Midbrain (tissue), 1 donor: ENCODE data around the gene DDX10.

ENCODE experiments used
- DNase-seq: peaks from one replicate; lab custom pipeline; 2025; lab: John Stamatoyannopoulos, UW

Gene DDX10

DNA sequence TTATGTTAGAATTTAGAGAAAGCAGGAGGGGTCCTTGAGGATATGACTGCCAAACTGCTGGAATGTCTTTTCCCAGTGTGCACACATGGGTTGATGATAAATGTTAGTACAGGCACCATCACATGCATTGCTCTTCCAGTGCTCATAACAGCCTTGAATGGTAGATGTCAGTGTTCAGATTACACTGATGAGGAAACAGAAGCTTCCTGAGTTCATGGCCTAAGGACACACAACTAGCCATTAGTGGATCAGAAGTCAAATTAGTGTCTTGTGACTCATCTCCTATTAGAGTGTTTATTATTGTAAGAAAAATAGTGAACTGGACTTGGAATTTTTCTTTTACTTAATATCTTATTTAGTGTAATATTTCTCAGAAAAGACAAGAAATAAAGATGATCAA lies 241.5 kb downstream of the DDX10 start:
- no peak for DNase-seq

DNA sequence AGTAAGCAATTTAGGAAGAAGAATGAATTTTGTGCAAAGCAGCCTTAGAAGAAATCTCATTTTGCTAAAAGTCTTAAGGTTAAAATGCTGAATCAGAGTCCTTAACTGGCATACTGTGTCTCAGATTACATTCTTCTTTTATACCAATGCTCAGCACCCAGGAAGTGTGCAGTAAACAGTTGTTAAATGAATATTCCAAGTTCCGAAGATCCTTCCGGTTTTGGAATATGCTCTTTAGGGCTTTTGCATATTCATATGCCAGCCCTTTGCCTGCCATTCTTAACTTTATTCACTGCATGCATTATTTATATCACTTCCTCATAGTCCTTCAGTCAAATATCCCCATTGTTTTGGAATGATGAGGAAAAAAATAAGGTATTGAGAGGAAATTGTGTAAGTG lies 242.0 kb downstream of the DDX10 start:
- DNase-seq = no peak

DNA sequence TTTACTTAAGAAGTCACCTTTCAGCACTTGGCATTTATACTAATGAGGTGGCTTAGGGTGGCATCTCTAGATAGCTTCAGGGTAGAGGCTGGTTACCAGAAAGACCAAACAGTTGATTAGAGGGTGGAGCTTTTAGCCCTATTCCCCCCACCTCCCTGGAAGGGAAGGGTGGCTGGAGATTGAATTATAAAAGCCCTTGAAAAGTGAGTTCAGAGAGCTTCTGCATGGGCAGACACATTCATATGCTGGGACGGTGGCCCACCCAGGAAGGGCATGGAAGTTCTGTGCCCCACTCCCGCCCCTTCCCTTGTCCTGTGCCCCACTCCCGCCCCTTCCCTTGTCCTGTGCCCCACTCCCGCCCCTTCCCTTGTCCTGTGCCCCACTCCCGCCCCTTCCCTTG lies 244.2 kb downstream of the DDX10 start:
- no peak for DNase-seq

DNA sequence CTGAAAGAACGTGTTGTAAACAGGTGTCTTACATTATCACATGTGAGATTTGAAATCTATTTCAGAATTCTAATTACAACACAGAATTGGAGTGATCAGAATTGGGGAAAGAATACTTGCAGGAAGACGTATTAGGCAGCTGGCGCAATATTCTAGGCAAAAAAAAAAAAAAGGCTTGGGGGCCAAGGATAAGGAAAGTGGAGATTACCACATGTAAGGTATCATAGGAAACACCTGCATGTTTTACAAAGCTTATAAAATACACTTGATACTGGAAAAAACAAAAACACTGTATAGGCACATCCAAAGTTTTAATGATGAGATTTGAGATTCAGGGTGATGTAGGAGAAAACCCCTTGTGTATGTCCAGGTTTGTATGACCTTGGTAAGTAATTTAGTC lies 245.1 kb downstream of the DDX10 start:
- no peak for DNase-seq

DNA sequence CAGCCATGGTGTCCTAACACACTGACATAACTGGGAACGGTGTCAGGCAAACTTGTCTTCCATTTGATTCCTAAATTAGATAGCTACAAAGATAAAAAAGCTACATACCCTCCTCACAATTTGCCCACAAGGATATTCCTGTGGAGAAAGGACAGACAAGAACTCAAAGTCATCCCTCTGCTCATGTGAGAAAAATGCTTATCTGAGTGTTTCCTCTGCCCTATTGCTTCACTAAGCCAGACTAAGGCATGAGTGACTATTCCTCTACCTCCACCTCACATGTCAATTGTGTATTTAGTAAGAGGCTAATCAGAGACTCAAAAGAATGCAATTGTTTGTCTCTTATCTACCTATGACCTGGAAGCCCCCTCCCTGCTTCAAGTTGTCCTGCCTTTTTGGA lies 247.7 kb downstream of the DDX10 start:
- DNase-seq = no peak

DNA sequence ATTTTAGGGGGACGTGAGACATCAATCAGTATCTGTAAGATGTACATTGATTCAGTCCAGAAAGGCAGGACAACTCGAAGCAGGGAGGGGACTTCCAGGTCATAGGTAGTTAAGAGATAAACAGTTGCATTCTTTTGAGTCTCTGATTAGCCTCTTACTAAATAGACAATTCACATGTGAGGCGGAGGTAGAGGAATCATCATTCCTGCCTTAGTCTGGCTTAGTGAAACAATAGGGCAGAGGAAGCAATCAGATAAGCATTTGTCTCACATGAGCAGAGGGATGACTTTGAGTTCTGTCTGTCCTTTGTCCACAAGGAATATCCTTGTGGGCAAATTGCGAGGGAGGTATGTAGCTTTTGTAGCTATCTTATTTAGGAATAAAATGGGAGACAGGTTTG lies 248.3 kb downstream of the DDX10 start:
- no peak for DNase-seq

DNA sequence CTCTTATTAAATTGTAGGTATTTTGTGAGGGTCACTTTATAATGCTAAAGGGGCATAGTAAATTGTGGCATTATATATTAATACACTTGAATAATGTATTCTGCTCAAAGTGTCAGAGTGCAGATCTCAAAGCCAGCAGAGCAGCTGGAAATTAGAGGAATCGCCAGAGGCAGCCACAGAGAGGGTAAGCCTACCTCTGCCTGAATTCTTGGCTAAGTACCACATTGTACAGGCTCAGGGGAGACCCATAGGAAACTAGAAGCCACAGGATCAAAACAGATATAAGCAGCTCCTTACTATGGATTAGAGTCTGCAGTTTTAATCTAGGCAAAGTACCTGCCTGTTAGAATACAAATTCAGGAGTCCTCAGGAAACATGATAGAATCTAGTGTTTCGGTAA lies 249.3 kb downstream of the DDX10 start:
- DNase-seq = no peak

DNA sequence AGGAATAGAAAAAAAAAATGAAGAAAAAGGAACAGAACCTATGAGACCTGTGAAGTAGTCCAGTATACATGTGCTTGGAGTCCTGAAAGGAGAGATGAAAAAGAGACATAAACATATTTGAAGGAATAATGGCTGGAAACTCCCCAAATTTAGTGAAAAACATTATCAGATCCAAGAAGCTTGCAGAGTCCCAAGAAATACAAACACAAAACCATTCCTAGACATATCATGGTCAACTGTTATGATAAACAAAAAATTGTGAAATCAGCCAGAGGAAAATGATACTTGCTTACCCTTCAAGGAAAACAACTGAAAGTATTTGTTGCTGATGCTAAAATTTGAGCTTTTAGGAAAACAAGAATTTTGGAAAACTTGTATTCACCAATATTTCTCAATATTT lies 250.1 kb downstream of the DDX10 start:
- DNase-seq = no peak

DNA sequence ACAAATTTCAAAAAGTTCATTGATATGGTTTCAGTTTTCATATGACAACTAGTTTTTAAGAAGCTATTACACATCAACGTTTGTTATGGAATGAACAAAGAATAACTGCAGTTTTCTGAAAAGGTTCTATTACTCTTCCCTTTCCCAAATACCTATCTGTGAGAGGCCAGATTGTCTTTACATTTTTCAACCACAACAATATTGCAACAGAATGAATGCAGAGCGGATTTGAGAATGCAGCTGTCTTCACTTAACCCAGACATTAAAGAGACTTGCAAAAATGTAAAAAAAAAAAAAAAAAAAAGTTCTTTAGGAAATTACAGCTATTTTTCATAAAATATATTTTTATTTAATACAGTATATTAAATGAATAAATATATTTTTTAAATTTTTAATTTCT lies 250.8 kb downstream of the DDX10 start:
- DNase-seq = no peak

DNA sequence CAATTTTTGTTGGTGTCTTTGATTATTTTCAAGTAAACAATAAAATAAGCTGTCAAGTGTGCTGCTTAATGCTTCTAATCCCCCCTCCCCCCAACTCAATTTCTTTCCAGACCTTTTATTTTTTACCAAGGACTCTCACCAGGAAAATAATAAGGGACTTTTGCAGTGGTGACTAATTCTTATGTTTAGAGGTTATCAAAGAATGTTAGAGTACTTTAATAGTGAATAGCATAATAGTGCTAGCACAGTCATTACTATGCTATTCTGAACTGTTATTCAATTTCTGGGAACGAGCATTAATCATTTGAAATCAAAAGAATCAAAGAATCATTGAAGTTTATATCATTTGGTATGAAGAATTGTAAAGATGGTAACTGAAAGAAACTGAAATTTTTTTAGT lies 251.4 kb downstream of the DDX10 start:
- DNase-seq = no peak

DNA sequence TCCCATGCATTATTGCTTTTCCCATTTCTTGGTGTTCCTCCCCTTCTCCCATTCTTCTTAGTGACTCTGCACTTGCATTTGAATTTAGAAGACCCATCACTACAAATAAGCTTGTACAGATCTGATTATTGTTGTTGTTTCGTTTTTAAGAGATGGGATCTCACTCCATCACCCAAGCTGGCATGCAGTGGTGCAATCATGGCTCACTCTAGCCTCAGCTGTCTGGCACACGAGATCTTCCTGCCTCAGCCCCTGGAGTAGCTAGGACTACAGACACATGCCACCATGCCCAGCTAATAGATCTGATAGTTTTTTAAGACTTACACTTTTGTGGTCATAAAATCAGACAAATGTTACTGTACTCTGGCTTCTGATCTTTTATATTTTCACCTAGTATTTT lies 252.1 kb downstream of the DDX10 start:
- DNase-seq = no peak

DNA sequence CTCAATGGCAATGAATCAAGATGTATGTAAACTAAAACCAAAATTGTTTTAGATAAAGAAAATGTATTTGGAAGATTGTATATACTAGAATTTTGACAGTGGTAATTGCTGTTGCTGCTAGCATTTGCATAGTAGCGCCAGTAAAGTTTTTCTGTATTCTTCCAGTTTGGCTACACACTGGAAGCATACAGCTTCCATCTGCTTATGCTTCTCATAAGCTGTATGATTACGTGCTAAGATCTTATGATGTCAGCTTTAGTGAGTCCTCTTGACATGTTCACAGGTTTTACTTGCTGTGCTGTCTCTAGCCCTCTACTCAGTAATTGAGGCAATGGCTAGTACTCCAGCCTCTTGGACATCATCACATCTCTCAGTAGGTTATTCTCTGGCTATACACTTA lies 256.3 kb downstream of the DDX10 start:
- DNase-seq = no peak

DNA sequence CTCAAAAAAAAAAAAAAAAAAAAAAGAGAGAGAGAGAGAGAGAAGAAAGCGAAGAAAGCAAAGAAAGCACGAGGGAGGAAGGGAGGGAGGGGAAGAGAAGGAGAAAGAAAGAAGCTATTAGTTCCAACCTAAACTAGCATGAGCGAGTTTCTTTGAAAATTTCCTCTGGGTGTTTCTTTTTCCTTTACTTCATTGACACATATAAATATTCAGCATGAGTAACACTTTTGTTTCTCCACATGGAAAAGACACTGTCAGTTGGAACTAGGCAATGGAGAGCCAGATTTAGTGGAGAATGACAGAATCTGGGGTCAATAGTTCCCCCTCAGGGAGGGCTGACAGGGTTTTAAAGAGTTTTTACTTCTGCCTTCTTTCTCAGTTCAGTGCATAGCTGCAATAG lies 257.4 kb downstream of the DDX10 start:
- no peak for DNase-seq

DNA sequence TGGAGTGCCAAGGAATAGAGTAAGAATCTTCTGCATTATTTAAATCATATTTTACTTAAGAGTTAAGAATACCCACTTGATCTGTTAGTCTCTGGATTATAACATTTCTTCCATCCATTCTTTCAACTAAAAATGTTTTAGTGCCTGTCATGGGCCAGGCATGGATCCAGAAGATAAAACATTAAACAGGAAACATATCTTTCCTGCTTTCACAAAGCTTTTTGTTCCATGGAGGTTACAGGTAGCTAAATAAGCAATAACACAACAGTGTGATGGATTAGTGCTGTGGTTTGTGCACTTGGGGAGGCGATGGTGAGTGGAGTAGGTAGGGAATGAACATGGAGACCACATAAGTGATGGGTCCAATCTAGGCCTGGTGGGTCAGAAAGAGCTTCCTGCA lies 258.5 kb downstream of the DDX10 start:
- no peak for DNase-seq

DNA sequence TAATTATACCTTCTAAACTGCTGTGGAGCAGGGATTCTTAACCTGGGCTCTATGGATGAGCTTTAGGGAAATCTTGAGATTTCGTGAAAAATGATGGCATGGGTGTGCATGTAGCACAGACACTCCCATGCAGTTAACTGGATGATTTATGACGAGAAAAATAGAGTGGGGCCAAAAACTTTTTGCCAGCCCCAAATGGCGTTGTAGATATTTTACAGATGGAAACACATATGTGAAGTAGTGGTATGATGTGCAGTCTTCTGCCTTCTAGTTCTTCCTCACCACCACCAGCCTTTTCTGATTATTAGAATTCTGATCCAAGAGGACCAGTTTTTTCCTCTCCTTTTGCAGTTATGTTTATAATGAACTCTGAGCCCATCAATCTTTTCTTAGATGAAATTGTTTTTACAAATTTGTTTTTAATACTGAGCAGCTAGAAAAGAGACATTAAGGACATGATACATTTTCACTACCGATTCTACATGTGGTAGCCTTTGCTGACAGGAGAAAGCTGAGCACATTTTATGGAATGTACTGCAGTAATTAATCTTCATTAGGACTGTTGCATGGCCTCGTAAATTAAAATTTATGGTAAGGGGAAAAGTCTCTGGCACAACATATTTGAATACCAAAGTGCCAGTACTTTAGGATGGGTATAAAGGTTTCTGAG lies 261.4 kb downstream of the DDX10 start:
- DNase-seq = no peak

DNA sequence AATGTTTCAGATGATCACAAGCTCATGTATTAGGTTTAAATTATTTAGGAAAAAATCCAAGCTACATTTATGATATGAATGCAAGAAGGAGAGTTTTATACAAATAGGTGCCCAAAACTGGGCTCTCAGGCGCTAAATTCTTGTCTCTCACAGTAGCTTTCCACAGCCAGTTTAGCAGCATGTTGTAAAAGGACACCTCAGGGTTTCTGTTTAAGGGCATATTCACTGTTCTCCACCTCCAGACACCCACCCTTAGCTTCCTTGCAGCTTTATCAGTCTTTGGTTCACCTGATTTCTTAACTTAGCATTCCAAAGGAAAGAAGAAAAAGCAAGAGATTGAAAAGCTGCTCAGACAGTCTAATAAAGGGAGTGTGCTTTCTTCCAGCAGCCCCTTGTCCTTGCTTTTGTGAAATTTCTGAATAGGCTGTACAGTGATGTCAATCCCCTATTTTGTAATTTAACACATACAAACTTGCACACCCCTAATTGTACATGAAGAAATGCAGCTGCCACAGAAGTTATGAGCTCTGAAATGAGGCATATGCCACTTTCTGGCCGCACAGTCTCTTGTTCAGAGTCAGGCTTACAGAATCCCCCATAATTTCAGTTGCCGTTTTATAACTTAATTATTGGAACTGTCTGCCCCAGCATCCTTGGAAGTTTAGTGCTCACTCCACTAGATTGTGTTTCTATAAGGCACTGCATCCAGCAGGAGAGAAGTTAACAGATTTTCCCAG lies 262.1 kb downstream of the DDX10 start:
- DNase-seq = no peak

DNA sequence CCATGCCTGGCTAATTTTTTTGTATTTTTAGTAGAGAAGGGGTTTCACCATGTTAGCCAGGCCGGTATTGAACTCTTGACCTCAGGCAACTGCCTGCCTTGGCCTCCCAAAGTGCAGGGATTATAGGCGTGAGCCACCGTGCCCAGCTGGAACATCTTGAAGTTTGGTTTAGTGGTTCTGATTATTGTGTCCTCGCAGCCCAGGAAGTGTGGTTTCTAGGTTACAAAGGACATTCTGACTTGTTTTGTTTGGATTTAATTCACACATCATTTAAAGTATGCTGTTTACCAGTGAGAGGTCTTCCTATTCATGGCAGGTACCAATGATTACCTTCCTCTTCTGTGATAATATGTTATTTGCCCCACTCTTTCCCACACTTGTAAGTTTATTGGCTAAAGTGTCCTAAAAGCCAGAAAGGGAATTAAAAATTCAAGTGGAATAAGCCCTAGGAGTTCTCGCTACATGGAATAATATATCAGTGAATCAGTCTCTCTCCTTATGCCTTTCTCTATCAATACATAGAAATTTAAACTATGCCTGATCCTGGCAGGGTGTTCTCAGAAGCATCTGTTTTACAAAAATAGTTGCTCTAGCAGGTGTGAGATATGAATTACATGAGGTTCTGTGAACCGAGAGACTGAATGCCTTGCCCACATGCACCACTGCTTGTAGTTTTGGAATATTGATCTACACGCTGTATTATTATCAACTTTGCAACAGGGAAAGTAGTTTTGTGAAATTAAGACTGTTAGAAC lies 263.1 kb downstream of the DDX10 start:
- no peak for DNase-seq

DNA sequence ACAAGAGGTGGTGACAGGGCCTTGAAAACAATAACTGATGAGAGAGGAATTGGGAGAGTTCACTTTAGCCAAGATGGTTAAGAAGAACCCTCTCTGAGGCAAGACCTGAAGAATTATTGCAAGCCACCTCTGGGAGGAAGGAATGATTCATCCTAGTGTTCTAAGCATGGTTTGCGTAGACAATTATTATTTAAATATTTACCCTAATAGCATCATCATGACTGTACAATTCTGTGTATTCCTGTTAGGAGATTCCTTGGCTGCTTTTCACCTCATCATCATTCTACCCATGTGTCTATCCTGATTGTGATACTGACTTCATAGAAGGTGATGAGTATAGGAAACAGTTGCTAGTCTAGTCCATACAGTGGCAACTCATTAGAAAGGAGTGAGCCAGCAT lies 264.4 kb downstream of the DDX10 start:
- no peak for DNase-seq

DNA sequence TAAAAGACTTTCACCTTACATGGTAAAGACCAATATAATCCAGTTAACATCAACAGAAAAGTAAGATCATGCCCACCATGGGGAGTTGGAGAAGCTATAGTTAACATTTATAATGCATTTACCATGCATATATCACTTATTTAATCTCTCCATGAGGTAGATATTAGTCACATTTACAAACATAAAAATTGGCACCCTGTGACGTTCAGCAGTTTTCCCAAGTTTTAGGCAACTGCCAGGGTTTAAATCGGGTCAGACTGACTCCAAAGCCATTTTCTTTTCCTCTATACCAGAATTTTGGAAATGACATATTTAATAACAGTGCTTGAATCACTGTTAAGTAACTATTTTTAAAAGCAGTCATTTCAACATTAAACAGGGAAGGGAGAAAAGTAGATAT lies 266.3 kb downstream of the DDX10 start:
- no peak for DNase-seq

DNA sequence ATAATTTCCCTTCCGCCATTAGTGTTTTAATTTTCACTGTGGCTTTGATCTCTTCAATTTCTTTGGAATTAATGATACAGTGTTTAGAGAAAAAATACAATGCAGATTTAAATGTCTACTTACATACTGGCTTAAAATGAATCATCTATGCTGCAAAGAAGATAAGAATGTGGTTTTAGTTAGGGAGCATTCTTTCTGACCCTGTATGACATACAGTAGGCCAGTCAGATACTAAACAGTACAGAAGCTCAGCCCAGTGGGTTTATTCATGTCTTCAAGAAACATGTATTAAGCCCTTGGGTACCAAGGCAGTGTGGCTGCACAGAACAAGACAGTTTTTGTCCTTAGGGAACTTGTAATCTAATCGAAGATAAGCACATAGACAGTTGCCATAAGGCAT lies 268.8 kb downstream of the DDX10 start:
- no peak for DNase-seq

DNA sequence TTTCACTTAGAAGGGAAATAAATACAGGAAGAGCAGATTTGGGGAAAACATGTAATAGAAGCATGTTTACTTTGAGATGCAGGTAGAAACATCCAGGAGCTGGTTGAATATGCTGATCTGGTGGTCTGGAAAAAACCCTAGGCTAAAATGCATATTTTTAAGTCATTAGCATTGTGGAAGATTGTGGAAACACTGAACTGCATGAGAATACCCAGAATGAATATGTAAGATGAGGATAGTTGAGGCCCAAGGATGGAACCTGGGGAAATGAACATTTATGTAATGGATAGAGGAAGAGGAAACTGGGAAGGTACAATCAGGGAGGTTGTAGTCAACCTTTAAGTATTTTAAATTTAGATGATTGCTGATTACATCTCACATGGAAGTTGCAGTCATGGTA lies 269.4 kb downstream of the DDX10 start:
- no peak for DNase-seq

DNA sequence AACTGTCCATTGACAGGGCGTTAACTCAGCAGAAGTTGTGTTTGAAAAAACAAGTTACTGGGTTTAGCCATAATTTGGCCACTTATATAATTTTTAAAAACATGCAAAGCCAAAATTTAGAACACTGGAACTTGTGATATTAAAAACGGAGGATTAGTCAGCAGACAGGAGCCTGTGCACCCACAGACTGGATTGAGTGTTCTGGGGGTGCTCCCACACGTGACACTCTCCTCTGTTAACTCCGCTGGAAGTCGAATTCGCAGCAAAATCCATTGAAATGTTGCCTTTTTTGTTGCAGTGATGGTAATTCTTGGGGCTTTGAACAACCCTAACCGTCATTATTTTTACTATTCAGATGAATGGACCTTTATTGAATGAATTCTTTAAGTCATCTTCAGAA lies 269.8 kb downstream of the DDX10 start:
- DNase-seq = no peak

DNA sequence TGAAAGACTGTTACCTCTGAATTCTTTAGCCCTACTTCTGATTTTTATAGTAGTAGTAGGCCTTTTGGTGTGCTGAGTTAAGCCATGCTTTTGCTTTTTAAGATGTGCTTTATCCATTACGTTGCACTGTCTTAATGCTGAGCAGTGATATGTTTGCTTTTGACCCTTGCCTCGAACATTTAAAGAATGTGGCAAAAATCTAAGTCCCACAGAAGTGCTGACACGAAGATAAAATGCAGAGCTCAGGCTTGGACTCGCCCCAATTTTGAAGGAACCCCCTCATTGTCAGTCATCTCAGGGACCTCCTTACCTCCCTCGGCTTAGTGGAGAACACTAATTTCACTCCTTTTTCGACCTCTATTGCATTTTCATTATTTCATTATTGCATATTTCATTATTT lies 272.9 kb downstream of the DDX10 start:
- no peak for DNase-seq
